NCI-H128 (cell line): Measurements from ENCODE around the gene DUS2.
A peak's percentile ranks its signal among the peaks of the same experiment; 100 is the strongest.

Experiments
- DNase-seq: peaks from one replicate; lab custom pipeline; 2025; ENCODE audit not compliant: unreplicated experiment; lab: John Stamatoyannopoulos, UW

Gene DUS2

GRCh38 chr16:68074850-68075555, 51.9 kb downstream of the DUS2 start:
- DNase-seq: no peak

GRCh38 chr16:68075980-68076379, 52.9 kb downstream of the DUS2 start:
- DNase-seq: no peak

- no peak for DNase-seq
Measured at GRCh38 chr16:68076560-68076959, 53.5 kb downstream of the DUS2 start.

- no peak for DNase-seq
Measured at GRCh38 chr16:68077866-68078700, 55.0 kb downstream of the DUS2 start.

- DNase-seq: no peak
Measured at GRCh38 chr16:68078701-68079375, 55.8 kb downstream of the DUS2 start.

GRCh38 chr16:68079376-68079625, 56.2 kb downstream of the DUS2 start:
- DNase-seq: no peak

GRCh38 chr16:68079626-68080344, 56.7 kb downstream of the DUS2 start:
- no peak for DNase-seq

GRCh38 chr16:68081861-68082628, 59.0 kb downstream of the DUS2 start:
- no peak for DNase-seq

- DNase-seq: no peak
Measured at GRCh38 chr16:68082629-68083238, 59.6 kb downstream of the DUS2 start.

- no peak for DNase-seq
Measured at GRCh38 chr16:68083239-68083781, 60.2 kb downstream of the DUS2 start.

GRCh38 chr16:68083861-68084503, 60.9 kb downstream of the DUS2 start:
- DNase-seq: no peak

GRCh38 chr16:68084504-68085258, 61.6 kb downstream of the DUS2 start:
- peak; percentile 61 for DNase-seq

GRCh38 chr16:68085259-68086071, 62.4 kb downstream of the DUS2 start, which contains the start of gene NFATC3:
NFATC3 (plus strand) TSS chr16:68085370; CDS start chr16:68085682, 312 bp downstream.
- DNase-seq: peak; percentile 66

GRCh38 chr16:68086336-68086841, 63.3 kb downstream of the DUS2 start:
- DNase-seq: no peak

GRCh38 chr16:68086860-68087268, 63.8 kb downstream of the DUS2 start:
- DNase-seq: no peak

- DNase-seq: no peak
Measured at GRCh38 chr16:68087688-68088087, 64.6 kb downstream of the DUS2 start.

- no peak for DNase-seq
Measured at GRCh38 chr16:68088130-68088972, 65.3 kb downstream of the DUS2 start.
